ENCODE results near the gene MRPL49.
"Not testable (repeated sequence)": the region's sequence is repeated elsewhere in the genome, so short reads cannot be mapped to it uniquely, and the experiment has no call there.

Gene MRPL49

GRCh38 chr11:65172600-65172999 is 50.5 kb downstream of the MRPL49 start:
- DNase-seq: no peak

GRCh38 chr11:65174571-65175010 is 52.5 kb downstream of the MRPL49 start:
- not testable (repeated sequence) for DNase-seq

All from CD4-positive, alpha-beta T cell treated with Interferon alpha-2 for 1 hour (primary cell).